ENCODE measurements around the gene PDF.
"Not testable (repeated sequence)": the region's sequence is repeated elsewhere in the genome, so short reads cannot be mapped to it uniquely, and the experiment has no call there.

The PDF gene

GRCh38 chr16:69318177-69318910 is 12.0 kb downstream of the PDF start:
- in situ Hi-C loops (cut with MboI; ENCODE audit: low sequenced_read_pairs), result no loop called here

GRCh38 chr16:69316595-69317034 is 13.8 kb downstream of the PDF start:
- in situ Hi-C loops (cut with MboI; ENCODE audit: low sequenced_read_pairs), result no loop called here

- in situ Hi-C loops (cut with MboI; ENCODE audit: low sequenced_read_pairs), result no loop called here
Observed at GRCh38 chr16:69315486-69316311, 14.7 kb downstream of the PDF start.

GRCh38 chr16:69314534-69314933 is 15.9 kb downstream of the PDF start:
- in situ Hi-C loops (cut with MboI; ENCODE audit: low sequenced_read_pairs), result no loop called here

- in situ Hi-C loops (cut with MboI; ENCODE audit: low sequenced_read_pairs), result no loop called here
Observed at GRCh38 chr16:69313469-69313868, 16.9 kb downstream of the PDF start.

- in situ Hi-C loops (cut with MboI; ENCODE audit: low sequenced_read_pairs), result no loop called here
Observed at GRCh38 chr16:69311533-69312387, 18.6 kb downstream of the PDF start.

- in situ Hi-C loops (cut with MboI; ENCODE audit: low sequenced_read_pairs), result no loop called here
Observed at GRCh38 chr16:69310653-69311532, 19.5 kb downstream of the PDF start, which contains the start of gene VPS4A. Gene VPS4A (plus strand): TSS chr16:69311350. CDS start chr16:69311512, 162 bp downstream.

GRCh38 chr16:69309316-69309715 is 21.1 kb downstream of the PDF start:
- in situ Hi-C loops (cut with MboI; ENCODE audit: low sequenced_read_pairs), result no loop called here

GRCh38 chr16:69307856-69308255 is 22.5 kb downstream of the PDF start:
- in situ Hi-C loops (cut with MboI; ENCODE audit: low sequenced_read_pairs), result no loop called here

GRCh38 chr16:69307091-69307490 is 23.3 kb downstream of the PDF start:
- in situ Hi-C loops (cut with MboI; ENCODE audit: low sequenced_read_pairs), result no loop called here

- in situ Hi-C loops (cut with MboI; ENCODE audit: low sequenced_read_pairs), result no loop called here
Observed at GRCh38 chr16:69306031-69306430, 24.4 kb downstream of the PDF start.

- in situ Hi-C loops (cut with MboI; ENCODE audit: low sequenced_read_pairs), result no loop called here
Observed at GRCh38 chr16:69302301-69302700, 28.1 kb downstream of the PDF start.

GRCh38 chr16:69301861-69302260 is 28.5 kb downstream of the PDF start:
- in situ Hi-C loops (cut with MboI; ENCODE audit: low sequenced_read_pairs), result no loop called here

- in situ Hi-C loops (cut with MboI; ENCODE audit: low sequenced_read_pairs), result no loop called here
Observed at GRCh38 chr16:69301187-69301586, 29.2 kb downstream of the PDF start.

- in situ Hi-C loops (cut with MboI; ENCODE audit: low sequenced_read_pairs), result no loop called here
Observed at GRCh38 chr16:69298261-69298660, 32.1 kb downstream of the PDF start.

- in situ Hi-C loops (cut with MboI; ENCODE audit: low sequenced_read_pairs), result not testable (repeated sequence)
Observed at GRCh38 chr16:69296771-69297170, 33.6 kb downstream of the PDF start.

- in situ Hi-C loops (cut with MboI; ENCODE audit: low sequenced_read_pairs), result no loop called here
Observed at GRCh38 chr16:69294051-69294450, 36.3 kb downstream of the PDF start.

GRCh38 chr16:69293401-69293800 is 37.0 kb downstream of the PDF start:
- in situ Hi-C loops (cut with MboI; ENCODE audit: low sequenced_read_pairs), result no loop called here

GRCh38 chr16:69291657-69292056 is 38.7 kb downstream of the PDF start:
- in situ Hi-C loops (cut with MboI; ENCODE audit: low sequenced_read_pairs), result not testable (repeated sequence)
